ENCODE data around the gene PPP2R2D. TPM values are rescaled to one million over a fixed set of nuclear protein-coding genes. Genes with fewer than 3 reads are reported as not detected.

The PPP2R2D gene
- total RNA-seq, 2 experiments from 2014 or later: 32.6 to 32.9 TPM

DNA sequence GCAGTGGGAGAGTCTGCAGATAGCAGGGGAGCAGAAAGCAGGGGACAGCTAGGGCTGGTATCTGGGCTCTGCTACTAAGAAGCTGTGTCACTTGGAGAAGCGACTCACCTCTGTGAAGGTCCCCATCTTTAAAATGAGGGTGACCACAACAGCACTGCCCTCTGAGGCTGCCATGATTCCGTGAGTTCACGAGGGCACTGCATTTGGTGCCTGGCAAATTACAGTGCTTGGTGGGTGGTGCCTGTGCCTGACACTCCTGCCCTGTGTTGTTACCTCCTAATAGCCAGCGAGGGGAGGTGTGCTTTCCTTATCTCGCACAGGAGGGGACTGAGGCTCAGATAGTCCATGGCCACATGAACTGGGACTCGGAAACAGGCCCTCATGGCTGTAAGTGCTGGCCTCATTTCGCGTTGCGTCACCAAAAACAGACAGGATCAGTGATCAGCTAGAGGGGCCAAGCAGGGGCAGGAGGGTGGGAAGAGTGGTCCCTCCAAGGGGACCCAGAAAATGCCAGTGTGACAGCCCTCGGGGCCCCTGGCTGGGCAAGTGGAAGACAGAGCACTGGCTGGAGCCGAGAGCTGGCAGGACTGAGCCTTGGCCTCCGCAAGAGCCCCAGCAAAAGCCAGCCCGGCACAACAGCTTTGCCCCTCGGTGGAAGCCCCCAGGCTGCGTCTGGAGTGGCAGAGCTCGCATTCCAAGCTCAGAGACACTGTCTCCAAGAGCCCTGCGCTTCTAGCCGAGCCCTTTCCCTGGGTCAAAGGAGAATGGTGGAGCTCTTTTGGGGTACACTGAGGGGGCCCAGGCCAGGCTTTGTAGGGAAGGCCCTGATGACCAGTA, 98.3 kb downstream of the PPP2R2D start:
- ATAC-seq (ENCODE audit: poor library complexity): no peak
- no peak overlapping the region for H3K4me3 Mint-ChIP-seq
- H3K27me3 Mint-ChIP-seq: no peaks in the 10 kb centered on the region
- H3K4me1 Mint-ChIP-seq (ENCODE audit: low read depth): no peaks in the 10 kb centered on the region
- TF ChIP-seq, protein P1, sequence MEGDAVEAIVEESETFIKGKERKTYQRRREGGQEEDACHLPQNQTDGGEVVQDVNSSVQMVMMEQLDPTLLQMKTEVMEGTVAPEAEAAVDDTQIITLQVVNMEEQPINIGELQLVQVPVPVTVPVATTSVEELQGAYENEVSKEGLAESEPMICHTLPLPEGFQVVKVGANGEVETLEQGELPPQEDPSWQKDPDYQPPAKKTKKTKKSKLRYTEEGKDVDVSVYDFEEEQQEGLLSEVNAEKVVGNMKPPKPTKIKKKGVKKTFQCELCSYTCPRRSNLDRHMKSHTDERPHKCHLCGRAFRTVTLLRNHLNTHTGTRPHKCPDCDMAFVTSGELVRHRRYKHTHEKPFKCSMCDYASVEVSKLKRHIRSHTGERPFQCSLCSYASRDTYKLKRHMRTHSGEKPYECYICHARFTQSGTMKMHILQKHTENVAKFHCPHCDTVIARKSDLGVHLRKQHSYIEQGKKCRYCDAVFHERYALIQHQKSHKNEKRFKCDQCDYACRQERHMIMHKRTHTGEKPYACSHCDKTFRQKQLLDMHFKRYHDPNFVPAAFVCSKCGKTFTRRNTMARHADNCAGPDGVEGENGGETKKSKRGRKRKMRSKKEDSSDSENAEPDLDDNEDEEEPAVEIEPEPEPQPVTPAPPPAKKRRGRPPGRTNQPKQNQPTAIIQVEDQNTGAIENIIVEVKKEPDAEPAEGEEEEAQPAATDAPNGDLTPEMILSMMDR (IDR thresholded peaks at IDR 0.05): no peak
- intact Hi-C loops (cut with DNase I, micrococcal nuclease): no loop called here
- CTCF ChIA-PET: no interaction called here
- H3K27ac Mint-ChIP-seq: no peak overlapping the region
- Histone ChIP-seq H3K4me3 (ENCODE audit: low read length) (no peak overlapping the region), H3K27ac (ENCODE audit: low read depth in 1 of 2, low read length in 2 of 2) (no peak overlapping the region), H3K36me3 (ENCODE audit: insufficient read depth, low read length) (no peaks in the 10 kb centered on the region), H3K4me1 (ENCODE audit: insufficient read depth, low read length) (no peaks in the 10 kb centered on the region), H3K9me3 (ENCODE audit: control insufficient read depth in 1 of 2, insufficient read depth in 1 of 2, low read length in 2 of 2) (no peaks in the 10 kb centered on the region), H3K27me3 (ENCODE audit: control insufficient read depth in 1 of 2, insufficient read depth in 2 of 2, low read length in 2 of 2) (no peaks in the 10 kb centered on the region)
- no peaks in the 10 kb centered on the region for H3K9me3 Mint-ChIP-seq
- no peaks in the 10 kb centered on the region for H3K36me3 Mint-ChIP-seq (ENCODE audit: low read depth)
- POLR2A ChIA-PET: no interaction called here
- no peak for DNase-seq

DNA sequence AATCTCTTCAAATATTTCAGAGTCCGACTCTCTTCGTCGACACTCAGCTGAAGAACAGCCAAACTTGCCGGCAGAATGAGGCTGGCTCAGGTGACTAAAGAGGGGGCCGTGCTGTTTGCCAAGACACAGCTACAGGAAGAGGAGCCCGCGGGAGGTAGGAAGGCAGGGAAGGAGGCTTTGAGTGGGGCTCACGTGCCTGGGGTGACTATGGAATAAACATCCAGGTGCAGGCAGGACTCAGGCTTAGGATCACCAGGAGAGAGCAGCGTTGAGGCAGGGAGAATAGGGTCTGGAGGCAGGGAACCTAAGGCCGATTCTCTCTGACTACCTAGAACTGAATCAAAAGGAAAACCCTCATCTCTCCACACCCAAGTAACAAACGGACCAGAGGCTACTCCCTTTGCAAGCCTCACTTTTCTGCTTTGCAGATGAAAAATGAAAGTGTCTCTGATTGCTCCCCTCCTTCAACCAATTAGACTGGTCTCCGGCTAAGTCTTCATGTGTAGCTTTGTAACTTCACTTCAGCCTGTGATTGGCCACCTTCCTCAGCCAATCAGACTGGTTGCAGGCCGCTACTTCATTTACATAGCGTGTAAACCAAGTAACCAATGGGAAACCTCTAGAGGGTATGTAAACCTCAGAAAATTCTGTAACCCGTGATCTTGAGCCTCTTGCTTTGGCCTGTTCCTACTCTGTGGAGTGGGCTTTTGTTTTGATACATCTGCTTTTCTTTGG, 100.6 kb downstream of the PPP2R2D start:
- ATAC-seq (ENCODE audit: poor library complexity): peak; percentile 70
- intact Hi-C loops (cut with DNase I, micrococcal nuclease): no loop called here
- no peak overlapping the region for H3K27ac Mint-ChIP-seq
- H3K27me3 Mint-ChIP-seq: no peaks in the 10 kb centered on the region
- DNase-seq: peak in 2 of 14 experiments; percentile 45
- no peaks in the 10 kb centered on the region for H3K4me1 Mint-ChIP-seq (ENCODE audit: low read depth)
- TF ChIP-seq, protein P1 (IDR thresholded peaks at IDR 0.05): no peak
- no peaks in the 10 kb centered on the region for H3K4me1 ChIP-seq (ENCODE audit: insufficient read depth, low read length)
- H3K4me3 ChIP-seq (ENCODE audit: low read length): no peak overlapping the region
- ChIA-PET CTCF (no interaction called here), POLR2A (no interaction called here)
- H3K4me3 Mint-ChIP-seq: peak overlapping the region; percentile 30
- H3K36me3 Mint-ChIP-seq (ENCODE audit: low read depth): no peaks in the 10 kb centered on the region
- H3K27ac ChIP-seq (ENCODE audit: low read depth in 1 of 2, low read length in 2 of 2): no peak overlapping the region
- H3K9me3 Mint-ChIP-seq: peaks cover 2% of the 10 kb centered on the region
- H3K36me3 ChIP-seq (ENCODE audit: insufficient read depth, low read length): no peaks in the 10 kb centered on the region
- peaks cover 0 to 5% of the 10 kb centered on the region in 2 experiments for H3K9me3 ChIP-seq (ENCODE audit: control insufficient read depth in 1 of 2, insufficient read depth in 1 of 2, low read length in 2 of 2)
- no peaks in the 10 kb centered on the region for H3K27me3 ChIP-seq (ENCODE audit: control insufficient read depth in 1 of 2, insufficient read depth in 2 of 2, low read length in 2 of 2)

DNA sequence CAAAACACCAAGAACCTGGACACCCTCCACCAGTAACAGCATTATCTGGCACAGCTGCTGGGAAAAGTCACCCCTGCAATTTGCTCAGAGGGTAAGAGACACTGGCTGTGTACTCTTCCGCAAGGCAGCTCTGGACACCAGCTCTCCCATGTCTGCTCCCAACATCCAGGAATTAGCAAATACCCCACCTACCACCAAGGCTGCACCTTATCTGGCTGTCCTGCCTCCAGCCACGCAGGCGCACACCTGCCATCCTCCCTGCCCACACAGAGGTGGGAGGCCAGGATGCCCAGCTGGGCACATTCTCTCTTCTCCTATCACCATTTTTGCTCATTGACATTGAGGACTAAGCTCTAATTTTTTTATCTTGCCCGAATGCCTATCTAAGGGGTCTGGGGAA, 101.2 kb downstream of the PPP2R2D start:
- Histone ChIP-seq H3K4me3 (ENCODE audit: low read length) (no peak overlapping the region), H3K36me3 (ENCODE audit: insufficient read depth, low read length) (no peaks in the 10 kb centered on the region), H3K27me3 (ENCODE audit: control insufficient read depth in 1 of 2, insufficient read depth in 2 of 2, low read length in 2 of 2) (no peaks in the 10 kb centered on the region), H3K27ac (ENCODE audit: low read depth in 1 of 2, low read length in 2 of 2) (no peak overlapping the region), H3K4me1 (ENCODE audit: insufficient read depth, low read length) (no peaks in the 10 kb centered on the region), H3K9me3 (ENCODE audit: control insufficient read depth in 1 of 2, insufficient read depth in 1 of 2, low read length in 2 of 2) (peaks cover 0 to 5% of the 10 kb centered on the region in 2 experiments)
- intact Hi-C loops (cut with DNase I, micrococcal nuclease): no loop called here
- Mint-ChIP-seq H3K4me3 (no peak overlapping the region), H3K9me3 (peaks cover 2% of the 10 kb centered on the region), H3K4me1 (ENCODE audit: low read depth) (no peaks in the 10 kb centered on the region), H3K27ac (no peak overlapping the region), H3K27me3 (peaks cover 3% of the 10 kb centered on the region), H3K36me3 (ENCODE audit: low read depth) (no peaks in the 10 kb centered on the region)
- DNase-seq (no peak), ATAC-seq (ENCODE audit: poor library complexity) (no peak)
- ChIA-PET POLR2A (no interaction called here), CTCF (no interaction called here)
- TF ChIP-seq, protein P1 (IDR thresholded peaks at IDR 0.05): no peak

All from CD4-positive, alpha-beta T cell (primary cell).